Fibroblast of lung (primary cell): ENCODE data around the gene PXMP4.

ENCODE experiments used
- EZH2 ChIP-seq: IDR thresholded peaks from 2 replicates; pipeline ENCODE4 v1.5.1; 2012; ENCODE audit warnings: low read length, control low read depth, mild to moderate bottlenecking; ENCODE audit errors: missing control alignments
- TF ChIP-seq, protein P1 (sequence below), 2 donors: IDR thresholded peaks in 1 of 2; conservative IDR thresholded peaks in 1 of 2; 1 replicate in 1 of 2; 2 replicates in 1 of 2; pipeline ENCODE4 v1.5.1; 2011 to 2012; ENCODE audit warnings: low read length in 2 of 2, control low read depth in 1 of 2, inconsistent platforms in 1 of 2, low read depth in 1 of 2, mild to moderate bottlenecking in 1 of 2

DNA sequence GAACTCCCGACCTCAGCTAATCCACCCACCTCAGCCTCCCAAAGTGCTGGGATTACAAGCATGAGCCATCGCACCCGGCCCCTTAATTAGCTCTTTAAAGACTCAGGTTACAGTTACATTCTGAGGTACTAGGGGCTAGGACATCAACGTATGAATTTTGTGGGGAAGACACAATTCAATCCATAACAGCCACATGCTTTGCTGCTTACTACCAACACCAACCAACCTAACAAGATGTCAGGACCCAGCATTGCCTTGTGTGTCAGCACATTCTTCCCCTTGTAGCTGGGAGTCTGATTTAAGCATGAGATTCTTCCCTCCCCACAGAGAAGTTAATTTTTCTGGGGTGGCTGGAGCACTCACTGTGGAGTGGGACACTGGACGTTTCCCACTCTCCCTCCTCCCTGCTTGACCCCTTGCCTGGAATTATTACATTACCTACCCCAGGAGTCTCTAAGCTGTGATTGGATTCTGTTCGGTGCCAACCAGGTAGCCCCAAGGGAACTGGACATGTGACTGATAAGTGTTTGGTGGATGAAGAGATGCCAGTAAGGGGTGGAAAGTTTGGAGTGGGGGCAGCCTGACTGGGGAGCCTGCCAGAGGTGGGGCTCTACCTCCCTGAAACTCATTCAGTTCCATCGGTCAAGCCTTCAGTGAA lies 5.6 kb upstream of the PXMP4 start:
- TF ChIP-seq, protein P1, sequence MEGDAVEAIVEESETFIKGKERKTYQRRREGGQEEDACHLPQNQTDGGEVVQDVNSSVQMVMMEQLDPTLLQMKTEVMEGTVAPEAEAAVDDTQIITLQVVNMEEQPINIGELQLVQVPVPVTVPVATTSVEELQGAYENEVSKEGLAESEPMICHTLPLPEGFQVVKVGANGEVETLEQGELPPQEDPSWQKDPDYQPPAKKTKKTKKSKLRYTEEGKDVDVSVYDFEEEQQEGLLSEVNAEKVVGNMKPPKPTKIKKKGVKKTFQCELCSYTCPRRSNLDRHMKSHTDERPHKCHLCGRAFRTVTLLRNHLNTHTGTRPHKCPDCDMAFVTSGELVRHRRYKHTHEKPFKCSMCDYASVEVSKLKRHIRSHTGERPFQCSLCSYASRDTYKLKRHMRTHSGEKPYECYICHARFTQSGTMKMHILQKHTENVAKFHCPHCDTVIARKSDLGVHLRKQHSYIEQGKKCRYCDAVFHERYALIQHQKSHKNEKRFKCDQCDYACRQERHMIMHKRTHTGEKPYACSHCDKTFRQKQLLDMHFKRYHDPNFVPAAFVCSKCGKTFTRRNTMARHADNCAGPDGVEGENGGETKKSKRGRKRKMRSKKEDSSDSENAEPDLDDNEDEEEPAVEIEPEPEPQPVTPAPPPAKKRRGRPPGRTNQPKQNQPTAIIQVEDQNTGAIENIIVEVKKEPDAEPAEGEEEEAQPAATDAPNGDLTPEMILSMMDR (conservative IDR thresholded peaks at IDR 0.05 in 1 of 2, IDR thresholded peaks at IDR 0.05 in 1 of 2; ENCODE audit: low read depth in 1 of 2, low read length in 2 of 2): no peak
- TF ChIP-seq EZH2: no peak
